Pancreas (tissue), 10 donors: Measurements from ENCODE around the gene CDH24. TPM values are rescaled to one million over a fixed set of nuclear protein-coding genes. Genes with fewer than 3 reads are reported as not detected.

Experiments
- ATAC-seq, 4 donors: fragments of 200-7000 bp; cut with Tn5 transposase; one replicate each; pipeline versions ENCODE4 v1.8.0 to v1.9.1; 2020; ENCODE audit warnings: mild to moderate bottlenecking in 4 of 4, moderate library complexity in 4 of 4
- DNase-seq, 6 donors: peaks; one replicate each; pipeline ENCODE4 v3.0.0-alpha.2; 2020
- FAIRE-seq: peaks from 2 replicates; lab custom pipeline; 2012; peaks lifted over from hg19 to GRCh38; lab: Jason Lieb, UNC
- H3K27ac ChIP-seq, 4 donors: fragments of 200-600 bp; sonication (generic); 1 replicate in 3 of 4; 2 replicates in 1 of 4; pipeline versions ENCODE4 v1.5.0 to v1.8.0; 2020
- H3K27me3 ChIP-seq, 4 donors: fragments of 200-600 bp; one replicate each; pipeline ENCODE4 v1.8.0; 2021
- H3K36me3 ChIP-seq, 3 donors: fragments of 200-600 bp; sonication (generic) in 1 of 3; one replicate each; pipeline versions ENCODE4 v1.5.0 to v1.8.0; 2020 to 2021
- H3K4me1 ChIP-seq, 3 donors: fragments of 200-600 bp; one replicate each; pipeline ENCODE4 v1.8.0; 2021
- H3K4me3 ChIP-seq, 4 donors: fragments of 200-600 bp; sonication (generic) in 2 of 4; one replicate each; pipeline versions ENCODE4 v1.5.0 to v1.8.0; 2020 to 2021
- H3K9me3 ChIP-seq, 4 donors: fragments of 200-600 bp; one replicate each; pipeline ENCODE4 v1.8.0; 2021
- CTCF ChIP-seq, 4 donors: fragments of 200-600 bp; sonication (generic) in 3 of 4; IDR thresholded peaks; one replicate each; pipeline versions ENCODE4 v1.5.0 to v1.8.0; 2021; ENCODE audit warnings: antibody characterized with exemption in 4 of 4
- WGBS, 2 donors: extraction: QIAGEN DNeasy Blood & Tissue Kit; methylation state at CpG; one replicate each; pipeline ENCODE4 v1.1.7; 2013; 5-methylcytosine and 5-hydroxymethylcytosine counted together
- intact Hi-C, 3 donors: fragments of 100-400 bp; cut with DNase I; formaldehyde crosslinking; loops; one replicate each; pipeline versions ENCODE4 v1.11.1 to v1.14.2; 2022
- polyA plus RNA-seq, 2 donors: library from polyadenylated mRNA; stranded (reverse); fragments of 200-250 nt; gene quantifications; one replicate each; pipeline ENCODE4 v1.2.3, GENCODE V29; 2013
- total RNA-seq, 6 donors: library from RNA; stranded (reverse); fragmentation: NEBNext Ultra II Directional in 4 of 6; extraction: Animal tissue kit (Norgen Biotek cat#: 25700) in 4 of 6; gene quantifications; one replicate each; pipeline versions ENCODE4 v1.2.1 to v1.2.4, GENCODE V29; 2021 to 2023
- donor health status: healthy with polysubstance abuse.
- donor health status: DM: no; HTN: no; CAD: no; lungs with moderate emphysema.
- donor health status: DM: no; HTN: no; CAD: no.
- donor health status: control.
- donor health status: control.
- donor health status: Bipolar disorder and iron deficiency.
- donor health status: DM: yes; HTN: yes; CAD: no.
- donor health status: DM: no; HTN: no; CAD: no.
- donor health status: DM: no; HTN: no; CAD: no.
- donor health status: DM: yes; HTN: yes; CAD: no.

The CDH24 gene
- total and polyA plus RNA-seq, 8 donors, result 0.91 to 11.8 (median 1.6) TPM

GRCh38 chr14:23091294-23092225 lies 34.2 kb upstream of the CDH24 start:
- Histone ChIP-seq H3K9me3 (no peaks in the 10 kb centered on the region), H3K4me1 (peaks cover 2 to 17% (median 15%) of the 10 kb centered on the region in 3 donors), H3K27me3 (no peaks in the 10 kb centered on the region), H3K4me3 (no peak overlapping the region), H3K27ac (no peak overlapping the region), H3K36me3 (peaks cover 0 to 41% (median 18%) of the 10 kb centered on the region in 3 donors)
- FAIRE-seq, result no peak
- WGBS, 2 donors, result 80 to 91% methylated on average over 10 to 12 of the region's 12 CpGs
- no peak for ATAC-seq
- no peak for TF ChIP-seq CTCF (IDR thresholded peaks at IDR 0.05)
- no peak for DNase-seq
- intact Hi-C loops, result no loop called here

DNA sequence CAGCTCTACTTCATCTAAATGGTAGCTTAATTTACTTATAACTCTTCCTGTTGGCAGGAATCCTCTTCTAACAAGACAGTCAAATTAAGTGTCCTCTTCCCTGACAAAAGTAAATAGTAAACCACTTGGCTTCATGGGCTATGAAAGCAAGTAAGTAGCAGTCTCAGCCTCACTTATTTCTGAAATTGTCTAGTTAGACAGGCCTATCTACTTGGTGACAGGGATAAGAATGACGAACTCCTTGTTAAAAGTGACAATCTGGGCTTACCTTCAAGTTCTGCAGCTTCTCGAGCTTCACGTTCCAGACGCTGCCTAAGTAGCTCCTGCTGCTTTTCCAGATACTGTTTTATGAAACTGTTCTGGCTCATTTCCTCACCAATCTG lies 32.9 kb upstream of the CDH24 start:
- H3K27ac ChIP-seq, result no peak overlapping the region

GRCh38 chr14:23089498-23090253 lies 32.4 kb upstream of the CDH24 start:
- FAIRE-seq (no peak), DNase-seq (no peak), ATAC-seq (no peak)
- 91 to 96% methylated on average over 12 of the region's 12 CpGs for WGBS, 2 donors
- no peak overlapping the region for H3K4me3 ChIP-seq
- TF ChIP-seq CTCF (IDR thresholded peaks at IDR 0.05), result no peak
- H3K9me3 ChIP-seq, result no peaks in the 10 kb centered on the region
- intact Hi-C loops, result no loop called here
- no peaks in the 10 kb centered on the region for H3K27me3 ChIP-seq
- no peak overlapping the region for H3K27ac ChIP-seq
- peaks cover 0 to 15% (median 15%) of the 10 kb centered on the region in 3 donors for H3K4me1 ChIP-seq
- peaks cover 0 to 59% (median 22%) of the 10 kb centered on the region in 3 donors for H3K36me3 ChIP-seq

More for the DNA sequence above, 32.9 kb upstream of the CDH24 start:
- DNase-seq (no peak), FAIRE-seq (no peak), ATAC-seq (no peak)
- no peak overlapping the region for H3K4me3 ChIP-seq
- peaks cover 0 to 15% (median 15%) of the 10 kb centered on the region in 3 donors for H3K4me1 ChIP-seq
- intact Hi-C loops, result no loop called here
- no peak for TF ChIP-seq CTCF (IDR thresholded peaks at IDR 0.05)
- no peaks in the 10 kb centered on the region for H3K27me3 ChIP-seq
- H3K36me3 ChIP-seq, result peaks cover 0 to 53% (median 21%) of the 10 kb centered on the region in 3 donors
- no peaks in the 10 kb centered on the region for H3K9me3 ChIP-seq
- 82% methylated on average over 4 of the region's 4 CpGs for WGBS, 2 donors

- Histone ChIP-seq H3K27ac (no peak overlapping the region), H3K4me3 (no peak overlapping the region), H3K4me1 (peaks cover 0 to 5% (median 0%) of the 10 kb centered on the region in 3 donors), H3K36me3 (peaks cover 0 to 68% (median 28%) of the 10 kb centered on the region in 3 donors), H3K9me3 (no peaks in the 10 kb centered on the region), H3K27me3 (no peaks in the 10 kb centered on the region)
- DNase-seq (no peak), ATAC-seq (peak in 1 of 4 donors; percentile 26), FAIRE-seq (no peak)
- intact Hi-C loops, result no loop called here
- no peak for TF ChIP-seq CTCF (IDR thresholded peaks at IDR 0.05)
- WGBS, 2 donors, result 94 to 96% methylated on average over 1 of the region's 1 CpG
These were observed 29.2 kb upstream of the CDH24 start for GRCh38 chr14:23086565-23086964.
